ENCODE results near the gene ZNF423.

The ZNF423 gene

DNA sequence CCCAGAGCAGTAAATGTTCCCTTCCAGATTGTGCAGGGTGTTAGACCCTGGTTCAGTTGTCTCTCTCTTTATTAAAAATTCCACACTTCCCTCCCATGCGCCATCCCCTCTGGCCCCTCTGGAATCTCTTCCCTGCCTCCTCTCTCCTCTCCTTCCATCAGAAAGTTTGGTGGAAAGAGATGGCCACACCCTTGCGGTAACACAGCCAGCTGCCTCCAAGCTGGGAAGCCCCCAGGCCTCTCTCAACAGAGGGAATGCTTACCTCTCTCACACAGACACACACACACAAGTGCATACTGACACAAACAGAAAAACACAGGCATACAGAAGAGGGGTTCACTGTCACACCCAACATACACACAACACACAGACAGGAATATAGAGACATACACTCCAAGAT is 261.8 kb downstream of the ZNF423 start:
- TF ChIP-seq, protein P1, sequence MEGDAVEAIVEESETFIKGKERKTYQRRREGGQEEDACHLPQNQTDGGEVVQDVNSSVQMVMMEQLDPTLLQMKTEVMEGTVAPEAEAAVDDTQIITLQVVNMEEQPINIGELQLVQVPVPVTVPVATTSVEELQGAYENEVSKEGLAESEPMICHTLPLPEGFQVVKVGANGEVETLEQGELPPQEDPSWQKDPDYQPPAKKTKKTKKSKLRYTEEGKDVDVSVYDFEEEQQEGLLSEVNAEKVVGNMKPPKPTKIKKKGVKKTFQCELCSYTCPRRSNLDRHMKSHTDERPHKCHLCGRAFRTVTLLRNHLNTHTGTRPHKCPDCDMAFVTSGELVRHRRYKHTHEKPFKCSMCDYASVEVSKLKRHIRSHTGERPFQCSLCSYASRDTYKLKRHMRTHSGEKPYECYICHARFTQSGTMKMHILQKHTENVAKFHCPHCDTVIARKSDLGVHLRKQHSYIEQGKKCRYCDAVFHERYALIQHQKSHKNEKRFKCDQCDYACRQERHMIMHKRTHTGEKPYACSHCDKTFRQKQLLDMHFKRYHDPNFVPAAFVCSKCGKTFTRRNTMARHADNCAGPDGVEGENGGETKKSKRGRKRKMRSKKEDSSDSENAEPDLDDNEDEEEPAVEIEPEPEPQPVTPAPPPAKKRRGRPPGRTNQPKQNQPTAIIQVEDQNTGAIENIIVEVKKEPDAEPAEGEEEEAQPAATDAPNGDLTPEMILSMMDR (IDR thresholded peaks at IDR 0.05) = no peak
- DNase-seq (ENCODE audit: low spot score) = peak; percentile 33
- H3K27ac ChIP-seq = no peak overlapping the region
- no peak overlapping the region for H3K4me3 ChIP-seq

DNA sequence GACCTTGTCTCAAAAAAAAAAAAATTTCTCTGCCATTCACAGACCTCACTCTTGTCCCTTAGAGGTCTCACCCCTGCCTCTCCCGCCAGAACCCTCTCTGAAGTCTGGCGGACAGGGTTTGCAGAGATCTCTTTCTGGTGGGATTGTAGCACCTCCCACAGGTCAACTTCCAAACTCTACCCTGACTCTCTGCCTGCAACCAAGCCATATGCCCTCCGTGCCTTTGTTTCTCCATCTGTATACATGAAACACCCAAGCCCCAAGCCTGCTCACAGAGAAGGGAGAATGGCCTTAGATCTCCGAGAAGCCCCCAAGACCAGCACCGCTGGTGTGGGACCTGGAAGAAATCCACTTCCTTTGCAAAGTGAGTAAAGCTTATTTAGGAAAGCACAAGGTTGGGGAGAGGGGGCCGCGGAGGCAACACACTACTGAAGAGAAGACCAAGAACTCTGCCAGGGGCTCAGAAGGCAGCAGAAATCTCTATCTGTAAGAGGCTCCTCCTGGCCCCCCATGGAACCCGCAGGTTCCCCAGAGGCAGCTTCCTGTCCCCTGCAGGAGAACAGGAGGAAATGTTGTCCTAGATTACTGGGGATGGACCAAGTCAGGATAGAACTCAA is 262.4 kb downstream of the ZNF423 start:
- peak; percentile 29 for DNase-seq (ENCODE audit: low spot score)
- Histone ChIP-seq H3K27ac (no peak overlapping the region), H3K4me3 (no peak overlapping the region)
- TF ChIP-seq, protein P1 (IDR thresholded peaks at IDR 0.05) = no peak

DNA sequence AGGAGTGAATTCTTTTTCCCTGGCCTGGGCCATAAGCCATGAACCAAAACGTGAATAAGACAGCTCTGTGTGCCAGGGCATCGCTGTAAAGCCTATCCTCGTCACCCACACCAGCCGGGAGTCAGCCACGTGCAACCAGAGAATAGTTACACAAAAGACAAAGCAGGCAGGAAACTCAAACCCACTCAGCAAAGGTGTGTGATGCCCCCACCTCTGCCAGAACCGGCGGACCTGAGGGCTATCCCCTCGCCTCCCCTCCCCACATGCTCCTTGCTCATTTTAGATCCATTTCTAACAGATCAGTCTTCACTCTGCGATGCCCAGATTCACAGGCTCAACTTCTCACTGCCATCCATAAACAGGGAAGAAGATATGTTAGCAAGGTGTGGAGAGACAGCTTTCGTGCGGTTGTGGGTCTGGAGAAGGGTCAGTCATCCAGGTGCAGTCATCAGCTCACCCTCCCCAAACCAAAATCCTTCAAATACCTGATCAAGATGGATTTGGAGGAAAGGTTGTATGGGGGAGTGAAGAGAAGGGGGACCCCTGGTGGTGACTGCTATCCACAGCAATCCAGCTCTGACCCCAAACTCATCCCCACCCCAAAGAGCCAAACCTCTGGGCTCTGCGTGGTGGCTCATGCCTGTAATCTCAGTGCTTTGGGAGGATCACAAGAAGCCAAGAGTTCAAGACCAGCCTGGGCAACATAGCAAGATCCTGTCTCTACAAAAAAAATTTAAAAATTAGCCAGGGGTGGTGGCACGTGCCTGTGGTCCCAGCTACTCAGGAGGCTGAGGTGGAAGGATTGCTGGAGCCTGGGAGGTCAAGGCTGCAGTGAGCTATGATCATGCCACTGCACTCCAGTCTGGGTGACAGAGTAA is 263.1 kb downstream of the ZNF423 start:
- peak; percentile 50 for DNase-seq (ENCODE audit: low spot score)
- Histone ChIP-seq H3K27ac (no peak overlapping the region), H3K4me3 (no peak overlapping the region)
- TF ChIP-seq, protein P1 (IDR thresholded peaks at IDR 0.05) = peak; percentile 53

DNA sequence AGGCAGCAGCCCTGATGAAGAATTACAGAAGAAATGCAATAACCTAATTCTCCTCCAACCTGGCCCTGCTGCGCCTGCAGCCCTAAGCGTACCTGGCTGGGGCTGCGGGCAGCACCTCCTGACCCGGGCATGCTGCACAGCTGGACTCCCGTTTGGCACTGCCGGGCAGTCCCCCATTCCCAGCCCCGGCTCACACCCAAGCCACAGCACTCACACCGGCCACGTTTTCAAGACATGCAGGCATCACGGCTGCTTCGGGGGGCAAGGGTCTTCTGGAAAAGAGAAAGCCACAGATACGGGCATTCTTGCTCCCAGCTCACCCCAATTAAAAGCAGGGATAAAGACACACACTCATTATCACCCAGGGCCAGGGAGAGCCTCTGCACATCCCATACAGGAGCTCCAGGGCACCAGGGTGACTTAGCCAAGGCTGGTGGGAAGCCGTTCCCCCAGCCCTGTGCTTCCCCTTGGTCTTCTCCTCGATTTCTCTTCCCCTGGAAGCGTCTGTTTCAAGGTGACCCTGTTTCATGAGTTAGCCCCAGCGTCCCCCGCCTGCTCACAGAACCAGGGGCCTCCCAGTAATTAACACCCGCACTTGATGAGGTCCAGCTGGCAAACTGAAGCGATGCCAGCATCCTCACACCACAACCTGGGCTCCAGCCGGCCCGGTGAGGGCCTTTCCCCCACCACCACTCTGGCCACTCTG is 265.6 kb downstream of the ZNF423 start:
- TF ChIP-seq, protein P1 (IDR thresholded peaks at IDR 0.05) = no peak
- H3K27ac ChIP-seq = no peak overlapping the region
- H3K4me3 ChIP-seq = no peak overlapping the region
- DNase-seq (ENCODE audit: low spot score) = peak; percentile 54

DNA sequence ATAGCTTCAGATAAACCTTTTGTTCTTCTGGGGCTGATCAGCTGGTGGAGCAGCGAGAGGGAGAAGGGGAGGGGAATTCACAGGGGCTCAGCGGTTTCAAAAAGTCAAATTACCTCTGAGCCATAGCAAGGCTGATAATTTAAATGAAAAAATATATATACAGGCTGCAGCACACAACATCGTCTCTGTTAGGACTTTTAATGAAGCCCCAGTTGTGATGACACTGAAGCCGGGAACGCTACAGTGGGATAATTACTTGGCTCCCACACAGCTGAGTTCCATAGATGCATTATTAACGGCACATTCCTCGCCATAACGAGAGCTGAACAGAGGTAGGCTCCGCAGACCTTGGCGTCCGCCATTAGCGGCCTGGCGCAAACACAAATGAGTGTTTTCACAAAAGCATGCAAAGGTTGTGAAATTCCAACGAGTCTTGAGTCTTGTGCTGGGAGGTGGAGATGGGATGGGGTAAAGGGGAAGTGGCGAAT is 266.3 kb downstream of the ZNF423 start:
- no peak overlapping the region for H3K4me3 ChIP-seq
- TF ChIP-seq, protein P1 (IDR thresholded peaks at IDR 0.05) = no peak
- no peak overlapping the region for H3K27ac ChIP-seq
- peak; percentile 19 for DNase-seq (ENCODE audit: low spot score)

DNA sequence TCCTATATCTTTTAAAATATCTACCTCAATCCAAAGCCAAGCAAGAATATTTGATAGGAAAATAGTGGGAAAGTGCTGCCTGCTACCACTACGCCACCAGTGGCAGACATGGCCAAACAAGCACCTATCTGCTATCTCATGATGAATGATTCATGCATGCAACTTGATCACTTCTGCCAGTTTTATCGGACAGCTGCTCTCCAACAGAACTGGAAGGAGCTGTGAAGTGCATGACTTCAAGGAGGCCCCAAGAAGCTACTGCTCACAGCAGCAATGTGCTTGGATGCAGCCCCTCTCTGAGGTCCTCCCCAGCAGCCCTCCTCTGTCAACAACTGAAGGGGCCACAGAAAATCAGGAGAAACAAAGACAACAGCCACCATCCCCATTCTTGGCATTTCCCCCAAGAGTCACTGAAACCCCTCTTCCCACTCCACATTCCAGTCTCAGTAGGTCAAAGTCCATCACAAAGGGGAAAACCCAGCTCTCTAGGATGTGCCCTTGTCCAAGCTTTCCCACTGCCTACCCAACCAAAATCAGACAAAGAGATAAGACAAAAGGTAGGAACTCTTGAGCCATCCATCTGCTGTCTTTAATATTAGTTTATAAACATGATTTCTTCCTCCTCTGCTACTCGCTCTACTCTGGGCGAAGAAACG is 267.1 kb downstream of the ZNF423 start:
- H3K27ac ChIP-seq = no peak overlapping the region
- H3K4me3 ChIP-seq = no peak overlapping the region
- DNase-seq (ENCODE audit: low spot score) = peak; percentile 14
- TF ChIP-seq, protein P1 (IDR thresholded peaks at IDR 0.05) = no peak
